Kidney epithelial cell (primary cell): Measurements from ENCODE around the gene SEMA5A. TPM values are rescaled to one million over a fixed set of nuclear protein-coding genes. Genes with fewer than 3 reads are reported as not detected.

ENCODE experiments used
- DNase-seq: peaks from one replicate; pipeline ENCODE4 v3.0.0-alpha.2; 2010; ENCODE audit warnings: low read depth
- H3K27me3 ChIP-seq: 2 replicates; pipeline ENCODE4 v1.6.0; 2011; ENCODE audit warnings: low read length; ENCODE audit not compliant: control insufficient read depth, insufficient read depth
- H3K36me3 ChIP-seq: 2 replicates; pipeline ENCODE4 v1.5.1; 2011; ENCODE audit warnings: low read length; ENCODE audit not compliant: control insufficient read depth, insufficient read depth
- H3K4me3 ChIP-seq: 2 replicates; pipeline ENCODE4 v1.5.1; 2011; ENCODE audit warnings: low read depth, mild to moderate bottlenecking, control low read depth, low read length
- total RNA-seq: library from RNA; depleted of rRNA; stranded (reverse); fragments of >200 nt; gene quantifications from 2 replicates; pipeline ENCODE4 v1.2.3, GENCODE V29; 2015
- TF ChIP-seq, protein P1 (sequence below): IDR thresholded peaks from 2 replicates; pipeline ENCODE4 v1.5.1; 2011; ENCODE audit warnings: mild to moderate bottlenecking, moderate library complexity, low read length, control low read depth, inconsistent platforms; ENCODE audit not compliant: insufficient read depth, poor library complexity, severe bottlenecking

The SEMA5A gene
- total RNA-seq, 1 donor from 2014 or later = 4.7 TPM

DNA sequence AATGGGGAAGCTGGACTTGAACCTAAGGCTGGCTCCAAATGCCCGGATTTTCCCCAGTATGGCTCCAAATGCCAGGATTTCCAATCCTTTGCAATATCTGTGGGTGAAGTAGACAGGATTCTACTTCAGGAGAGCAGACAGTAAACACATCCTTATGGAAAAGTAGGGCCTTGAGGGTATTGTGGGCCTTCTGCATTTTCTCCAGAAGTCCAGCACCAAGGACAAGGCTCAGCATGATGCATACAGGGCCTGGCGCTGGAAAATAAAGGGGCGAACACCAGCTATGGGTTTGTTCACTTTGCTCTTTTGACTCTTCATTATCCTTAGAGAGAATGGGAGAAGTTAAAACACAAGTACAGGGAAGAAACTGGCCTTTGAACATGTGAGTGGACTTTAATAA, 347.5 kb downstream of the SEMA5A start:
- Histone ChIP-seq H3K27me3 (no peaks in the 10 kb centered on the region), H3K36me3 (no peaks in the 10 kb centered on the region), H3K4me3 (no peak overlapping the region)
- TF ChIP-seq, protein P1, sequence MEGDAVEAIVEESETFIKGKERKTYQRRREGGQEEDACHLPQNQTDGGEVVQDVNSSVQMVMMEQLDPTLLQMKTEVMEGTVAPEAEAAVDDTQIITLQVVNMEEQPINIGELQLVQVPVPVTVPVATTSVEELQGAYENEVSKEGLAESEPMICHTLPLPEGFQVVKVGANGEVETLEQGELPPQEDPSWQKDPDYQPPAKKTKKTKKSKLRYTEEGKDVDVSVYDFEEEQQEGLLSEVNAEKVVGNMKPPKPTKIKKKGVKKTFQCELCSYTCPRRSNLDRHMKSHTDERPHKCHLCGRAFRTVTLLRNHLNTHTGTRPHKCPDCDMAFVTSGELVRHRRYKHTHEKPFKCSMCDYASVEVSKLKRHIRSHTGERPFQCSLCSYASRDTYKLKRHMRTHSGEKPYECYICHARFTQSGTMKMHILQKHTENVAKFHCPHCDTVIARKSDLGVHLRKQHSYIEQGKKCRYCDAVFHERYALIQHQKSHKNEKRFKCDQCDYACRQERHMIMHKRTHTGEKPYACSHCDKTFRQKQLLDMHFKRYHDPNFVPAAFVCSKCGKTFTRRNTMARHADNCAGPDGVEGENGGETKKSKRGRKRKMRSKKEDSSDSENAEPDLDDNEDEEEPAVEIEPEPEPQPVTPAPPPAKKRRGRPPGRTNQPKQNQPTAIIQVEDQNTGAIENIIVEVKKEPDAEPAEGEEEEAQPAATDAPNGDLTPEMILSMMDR = no peak
- no peak for DNase-seq

DNA sequence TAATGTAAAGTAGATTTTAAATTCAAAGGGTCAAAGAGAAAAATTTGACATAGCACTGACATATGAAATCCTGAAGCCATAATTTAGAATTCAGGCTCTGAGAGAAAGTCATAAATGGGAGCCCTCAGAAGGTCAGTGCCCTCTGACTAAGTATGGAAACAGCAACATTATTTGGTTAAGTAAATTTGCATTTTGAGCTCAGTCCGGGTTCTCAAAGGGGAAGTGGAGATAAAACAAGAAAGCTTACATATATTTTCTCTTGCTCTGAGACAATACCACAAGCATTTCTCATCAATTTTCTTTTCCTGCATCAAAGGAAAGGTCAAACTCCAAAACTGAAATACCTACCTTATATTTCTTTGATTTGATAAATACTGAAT, 348.0 kb downstream of the SEMA5A start:
- TF ChIP-seq, protein P1 = no peak
- DNase-seq = no peak
- Histone ChIP-seq H3K36me3 (no peaks in the 10 kb centered on the region), H3K27me3 (no peaks in the 10 kb centered on the region), H3K4me3 (no peak overlapping the region)

DNA sequence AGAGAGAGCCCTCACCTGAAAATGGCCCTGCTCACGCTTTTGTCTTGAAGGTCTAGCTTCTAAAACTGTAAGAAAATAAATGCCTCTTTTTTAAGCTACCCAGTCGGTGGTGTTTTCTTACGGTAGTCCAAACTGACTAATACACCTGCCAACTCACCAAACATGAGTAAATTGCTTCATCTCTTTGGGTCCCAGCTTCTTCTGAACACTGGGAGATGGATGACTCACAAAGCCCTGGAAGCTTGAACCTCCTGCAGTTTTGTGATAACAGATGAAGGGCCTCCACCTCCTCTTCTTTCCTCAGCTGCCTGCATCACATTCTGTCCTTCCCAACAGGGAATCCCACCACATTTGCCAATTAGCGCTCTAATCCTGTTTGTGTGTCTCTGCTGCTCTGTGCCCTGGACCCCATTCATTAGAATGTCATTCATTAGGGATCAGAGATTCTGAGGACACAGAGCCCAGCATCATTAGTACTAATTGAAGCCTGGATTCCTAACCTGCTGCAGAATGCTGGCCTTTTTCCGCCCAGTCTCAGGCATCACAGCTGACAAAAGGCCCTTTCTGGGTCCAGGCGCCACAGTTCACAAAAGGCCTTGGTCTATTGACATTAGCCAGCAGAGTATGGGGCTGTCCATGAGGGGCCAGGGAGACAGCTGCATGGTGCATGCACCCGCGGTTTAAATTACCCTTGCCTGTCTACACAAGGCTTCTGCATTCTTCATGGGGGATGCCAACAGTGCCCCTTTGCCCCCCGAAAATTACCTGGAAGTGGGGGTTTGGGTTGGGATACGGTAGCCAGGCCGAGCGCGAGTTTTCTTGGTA, 349.3 kb downstream of the SEMA5A start:
- no peaks in the 10 kb centered on the region for H3K27me3 ChIP-seq
- no peaks in the 10 kb centered on the region for H3K36me3 ChIP-seq
- TF ChIP-seq, protein P1 = no peak
- DNase-seq = no peak
- no peak overlapping the region for H3K4me3 ChIP-seq

- TF ChIP-seq, protein P1 = no peak
- Histone ChIP-seq H3K4me3 (no peak overlapping the region), H3K36me3 (no peaks in the 10 kb centered on the region), H3K27me3 (no peaks in the 10 kb centered on the region)
- DNase-seq = no peak
Observed at GRCh38 chr5:9194509-9194908, 351.4 kb downstream of the SEMA5A start.

- Histone ChIP-seq H3K27me3 (no peaks in the 10 kb centered on the region), H3K4me3 (no peak overlapping the region), H3K36me3 (no peaks in the 10 kb centered on the region)
- TF ChIP-seq, protein P1 = no peak
- no peak for DNase-seq
Observed at GRCh38 chr5:9192266-9192665, 353.6 kb downstream of the SEMA5A start.

- Histone ChIP-seq H3K4me3 (no peak overlapping the region), H3K36me3 (no peaks in the 10 kb centered on the region), H3K27me3 (no peaks in the 10 kb centered on the region)
- no peak for DNase-seq
- TF ChIP-seq, protein P1 = no peak
Observed at GRCh38 chr5:9189681-9190080, 356.2 kb downstream of the SEMA5A start.
